CD4-positive, alpha-beta T cell treated with Interleukin-4 for 1 hour (primary cell): ENCODE results near the gene NFX1.
A peak's percentile ranks its signal among the peaks of the same experiment; 100 is the strongest.
"Not testable (repeated sequence)": the region's sequence is repeated elsewhere in the genome, so short reads cannot be mapped to it uniquely, and the experiment has no call there.

Experiments
- DNase-seq, 2 donors: peaks; one replicate each; pipeline ENCODE4 v3.0.0-alpha.2; 2020 to 2022

Gene NFX1

GRCh38 chr9:33366979-33367480 lies 76.7 kb downstream of the NFX1 start:
- no peak for DNase-seq

DNA sequence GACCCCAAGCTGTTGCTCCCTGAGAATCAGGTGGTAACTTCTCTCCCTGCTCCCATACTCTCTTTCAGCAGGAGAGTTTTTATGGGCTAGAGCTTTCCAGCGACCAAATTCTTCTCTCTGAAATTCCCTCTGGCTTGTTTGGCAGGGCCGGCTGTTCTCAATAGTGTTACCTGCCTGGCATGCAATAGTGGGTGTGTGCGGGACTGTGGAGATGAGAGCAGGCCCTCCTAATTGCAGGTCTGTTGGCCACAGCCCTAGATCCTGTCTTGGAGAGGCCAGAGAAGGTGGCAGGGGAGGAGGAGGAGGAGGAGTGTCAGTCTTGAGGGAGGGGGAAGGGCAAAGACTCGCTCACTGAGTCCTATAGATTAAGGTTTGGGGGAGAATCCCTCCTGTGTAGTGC lies 82.6 kb downstream of the NFX1 start:
- DNase-seq: no peak

DNA sequence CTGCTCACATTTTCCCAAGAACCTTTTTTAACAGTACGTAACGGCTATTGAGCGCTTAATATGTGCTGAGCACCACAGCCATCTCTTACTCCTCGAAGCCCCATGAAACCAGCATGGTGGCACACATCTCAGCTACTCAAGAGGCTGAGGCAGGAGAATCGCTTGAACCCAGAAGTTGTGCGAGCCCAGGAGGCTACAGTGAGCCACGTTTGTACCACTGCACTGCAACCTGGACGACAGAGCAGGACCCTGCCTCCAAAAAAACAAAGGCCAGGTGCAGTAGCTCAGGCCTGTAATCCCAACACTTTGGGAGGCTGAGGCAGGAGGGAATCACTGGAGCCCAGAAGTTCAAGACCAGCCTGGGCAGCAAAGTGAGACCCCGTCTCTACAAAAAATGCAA lies 83.9 kb downstream of the NFX1 start:
- DNase-seq: no peak

GRCh38 chr9:33374634-33375237 lies 84.4 kb downstream of the NFX1 start:
- peak; percentile 65 to 68 for DNase-seq

GRCh38 chr9:33375238-33375840 lies 85.0 kb downstream of the NFX1 start:
- no peak for DNase-seq

- no peak for DNase-seq
Observed at GRCh38 chr9:33375841-33376321, 85.6 kb downstream of the NFX1 start.

- DNase-seq: no peak
Observed at GRCh38 chr9:33377089-33377715, 86.9 kb downstream of the NFX1 start.

DNA sequence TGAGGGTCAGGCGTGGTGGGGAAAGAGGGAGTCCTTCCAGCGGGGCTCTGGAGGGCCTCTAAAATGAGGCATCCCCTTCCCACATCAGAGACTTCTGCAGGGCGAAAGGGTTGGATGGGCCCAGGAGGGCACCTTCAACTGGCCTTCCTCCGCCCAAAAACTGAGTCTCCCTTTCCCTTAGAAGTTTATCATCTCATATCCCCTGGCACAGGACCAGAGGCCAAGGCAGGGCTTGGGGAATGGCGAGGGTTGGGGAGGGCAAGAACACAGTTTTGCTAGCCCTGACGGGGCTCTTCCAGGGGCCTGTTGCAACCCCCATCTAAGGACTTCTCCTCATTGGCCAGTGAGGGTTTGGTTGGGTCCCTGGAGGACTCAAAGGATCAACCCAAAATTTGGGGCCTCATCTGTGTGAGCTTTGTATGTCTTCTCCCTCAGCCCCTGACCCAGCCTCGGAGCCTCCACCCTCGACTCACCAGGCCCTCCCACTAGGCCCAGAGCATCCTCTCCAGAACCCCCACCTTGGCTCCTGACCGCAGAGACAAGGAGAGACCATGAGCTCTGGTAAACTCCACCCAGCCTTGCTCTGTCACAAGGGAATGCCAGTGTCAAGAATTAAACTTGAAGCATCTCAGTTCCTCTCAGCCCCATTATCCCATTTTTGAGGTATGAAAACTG lies 87.9 kb downstream of the NFX1 start:
- DNase-seq: no peak

- no peak for DNase-seq
Observed at GRCh38 chr9:33379666-33380389, 89.5 kb downstream of the NFX1 start.

DNA sequence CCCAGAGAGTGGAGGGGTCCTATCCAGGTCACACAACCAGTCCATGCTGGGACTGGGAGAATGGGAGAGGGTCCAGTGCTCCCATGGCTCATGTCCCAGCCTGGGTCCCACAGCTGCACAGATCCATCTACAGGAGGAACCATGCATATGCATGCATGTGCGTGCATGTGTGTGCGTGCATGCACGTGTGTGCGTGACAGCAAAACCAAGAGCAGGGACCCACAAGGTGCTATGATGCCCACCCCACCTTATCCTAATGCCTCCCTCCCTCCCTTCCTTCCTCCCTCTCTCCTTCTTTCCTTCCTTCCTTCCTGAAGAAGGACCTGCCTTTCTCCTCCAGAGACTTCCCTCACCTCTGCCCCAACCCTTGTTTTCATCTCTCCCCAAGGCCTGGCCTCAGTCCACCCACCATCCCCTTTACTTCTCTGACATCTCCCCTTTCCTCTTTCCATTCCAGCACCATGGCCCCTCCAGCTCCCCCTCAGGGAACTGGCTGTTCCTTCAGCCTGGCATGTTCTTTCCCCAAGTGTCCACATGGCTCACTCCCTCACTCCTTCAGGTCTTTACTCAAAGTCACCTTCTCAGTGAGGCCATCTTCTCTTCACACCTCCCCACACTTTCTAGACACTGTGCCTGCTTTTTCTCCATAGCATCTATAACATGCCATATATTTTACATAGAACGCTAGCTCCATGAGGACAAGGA lies 90.2 kb downstream of the NFX1 start:
- DNase-seq: no peak

- DNase-seq: no peak
Observed at GRCh38 chr9:33381231-33381791, 91.0 kb downstream of the NFX1 start.

GRCh38 chr9:33382397-33382796 lies 92.1 kb downstream of the NFX1 start:
- DNase-seq: not testable (repeated sequence)

GRCh38 chr9:33383396-33383795 lies 93.1 kb downstream of the NFX1 start:
- DNase-seq: not testable (repeated sequence)

- DNase-seq: not testable (repeated sequence)
Observed at GRCh38 chr9:33385536-33385935, 95.2 kb downstream of the NFX1 start.

DNA sequence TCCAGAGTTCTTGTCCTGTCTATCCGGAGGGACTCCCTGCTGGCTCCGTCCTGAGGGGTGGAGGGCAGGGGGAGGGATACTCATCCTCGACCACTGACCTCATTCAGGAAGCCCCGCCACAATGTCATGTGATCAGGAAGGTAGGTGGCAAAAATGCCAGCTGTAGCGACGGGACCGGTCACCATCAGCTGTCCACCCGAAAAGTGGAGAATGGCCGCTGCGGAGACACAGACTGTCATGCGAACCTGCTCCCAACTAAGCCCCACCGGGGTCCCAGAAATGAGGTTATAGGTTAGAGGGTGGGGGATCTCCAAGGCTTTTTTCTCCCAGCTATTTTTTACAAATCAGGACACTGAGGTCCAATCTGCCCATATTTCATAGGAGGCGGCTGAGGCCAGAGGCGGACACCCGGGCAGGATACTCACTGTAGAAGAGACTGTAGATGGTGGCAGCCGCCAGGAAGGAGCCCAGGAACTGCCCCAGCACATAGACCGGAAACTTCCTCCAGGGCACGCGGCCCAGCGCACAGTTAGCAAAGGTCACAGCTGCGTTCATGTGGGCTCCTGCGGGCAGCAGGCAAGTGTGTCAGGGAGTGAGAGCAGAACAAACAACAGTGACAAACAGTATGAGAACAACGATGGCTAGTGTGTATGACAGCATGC lies 95.8 kb downstream of the NFX1 start:
- not testable (repeated sequence) for DNase-seq

GRCh38 chr9:33386641-33386996 lies 96.3 kb downstream of the NFX1 start:
- DNase-seq: not testable (repeated sequence)

DNA sequence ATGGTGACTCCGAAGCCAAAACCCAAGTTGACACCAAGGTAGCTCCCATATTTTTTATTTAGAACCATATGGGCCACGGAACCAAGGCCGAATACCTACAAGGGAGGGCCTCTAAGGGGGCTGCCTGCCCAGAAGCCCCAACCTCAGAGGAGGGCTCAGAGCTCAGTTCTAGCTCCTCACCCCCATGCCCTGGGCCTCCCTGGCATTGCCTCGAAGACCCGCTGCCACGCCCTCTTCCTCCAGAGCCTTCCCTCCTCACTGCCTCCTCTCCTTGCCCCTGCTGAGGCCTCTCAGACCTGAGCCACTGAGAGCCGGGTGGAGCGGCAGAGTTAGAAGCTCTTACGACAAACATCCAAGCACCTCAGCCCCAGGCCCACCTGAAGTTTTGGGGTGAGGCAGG lies 96.7 kb downstream of the NFX1 start:
- DNase-seq: not testable (repeated sequence)

DNA sequence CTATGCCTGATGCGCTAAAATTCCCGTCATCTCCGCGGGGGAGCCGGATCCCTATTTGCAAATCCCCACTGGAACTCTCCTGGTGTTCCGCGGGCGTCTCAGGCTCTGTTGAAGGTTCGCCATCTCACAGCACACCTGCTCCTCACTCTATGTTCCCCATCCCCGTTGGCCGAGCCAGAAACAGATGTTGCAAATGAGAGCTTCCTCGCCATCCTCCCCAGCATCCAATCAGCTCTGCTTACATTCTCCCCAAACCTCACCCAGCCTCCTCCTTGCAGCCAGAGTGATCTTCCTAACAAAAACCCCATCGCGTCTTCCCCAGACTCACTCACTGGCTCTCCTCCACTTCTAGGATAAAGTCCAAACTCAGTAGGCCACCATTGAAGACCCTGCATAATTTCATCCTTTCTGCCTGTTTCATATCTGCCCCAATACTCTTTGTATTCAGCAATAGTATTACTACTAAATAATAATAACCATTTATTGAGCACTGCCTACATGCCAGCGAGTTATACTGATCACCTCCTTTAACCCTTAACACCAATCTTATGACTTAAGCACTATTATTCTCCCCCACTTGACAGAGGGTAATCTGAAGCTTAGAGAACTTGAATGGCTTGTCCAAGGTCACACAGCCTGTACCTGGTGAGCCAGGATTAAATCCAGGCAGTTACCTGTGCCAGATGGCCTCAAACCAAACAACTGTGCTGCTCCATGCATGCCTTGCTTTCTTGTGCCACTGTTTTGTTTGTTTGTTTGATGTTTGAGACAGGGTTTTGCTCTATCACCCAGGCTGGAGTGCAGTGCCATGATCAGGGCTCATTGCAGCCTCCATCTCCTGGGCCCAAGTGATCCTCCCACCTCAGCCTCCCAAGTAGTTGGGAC lies 98.0 kb downstream of the NFX1 start:
- DNase-seq: no peak

DNA sequence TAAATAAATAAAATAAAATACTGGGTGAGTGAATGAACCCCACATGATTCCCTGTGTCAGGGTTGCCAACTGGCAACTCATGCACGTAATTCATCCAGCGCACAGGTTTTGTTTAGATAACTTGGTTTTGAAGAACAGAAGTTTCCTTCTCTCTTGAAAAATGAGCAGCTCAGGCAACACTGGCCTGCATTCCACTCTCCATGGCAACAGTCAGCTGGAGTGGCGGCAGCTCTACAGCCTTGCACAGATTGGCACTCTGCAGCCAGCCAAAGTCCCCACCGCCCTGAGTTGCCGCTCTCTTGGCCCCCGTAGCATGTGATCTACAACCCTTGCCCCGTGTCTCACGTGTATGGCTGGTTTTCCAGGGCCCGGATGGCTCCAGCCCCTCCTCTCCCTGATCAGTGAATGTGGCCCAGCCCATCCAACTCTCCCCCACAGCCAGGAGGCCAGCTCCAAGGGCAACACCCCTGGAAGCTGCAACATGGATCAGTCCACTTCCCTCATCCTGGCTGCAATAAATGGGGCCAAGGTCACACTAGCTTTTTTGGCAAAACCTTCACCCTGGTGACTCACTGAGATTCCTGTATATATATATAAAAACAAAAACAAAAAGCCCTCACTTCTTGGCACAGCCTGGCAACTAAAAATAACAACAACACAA lies 100.9 kb downstream of the NFX1 start:
- DNase-seq: not testable (repeated sequence)

DNA sequence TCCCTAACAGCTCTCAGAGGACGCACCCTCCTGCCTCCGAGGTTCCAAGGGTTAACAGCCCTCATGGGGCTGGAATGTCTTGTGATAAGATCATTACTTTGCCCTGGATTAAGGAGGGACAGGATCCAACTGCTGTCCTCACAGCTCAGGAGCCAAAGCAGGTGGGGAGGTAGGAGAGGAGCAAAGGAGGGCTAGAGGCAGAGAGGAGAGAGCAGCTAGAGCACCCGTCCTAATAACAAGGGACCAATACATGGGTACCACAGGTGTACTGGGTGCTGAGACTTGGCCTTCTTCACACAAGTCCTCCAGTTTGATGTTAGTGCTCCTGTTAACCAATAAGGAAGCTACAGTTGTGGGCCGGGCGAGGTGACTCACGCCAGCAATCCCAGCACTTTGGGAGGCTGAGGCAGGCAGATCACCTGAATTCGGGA lies 102.3 kb downstream of the NFX1 start:
- DNase-seq: not testable (repeated sequence)
